Measurements from ENCODE around the gene CAMK2N1. TPM values are rescaled to one million over a fixed set of nuclear protein-coding genes. Genes with fewer than 3 reads are reported as not detected.

The CAMK2N1 gene
- total and polyA plus RNA-seq, 2 experiments from 2014 or later: 38.5 to 45.5 TPM

DNA sequence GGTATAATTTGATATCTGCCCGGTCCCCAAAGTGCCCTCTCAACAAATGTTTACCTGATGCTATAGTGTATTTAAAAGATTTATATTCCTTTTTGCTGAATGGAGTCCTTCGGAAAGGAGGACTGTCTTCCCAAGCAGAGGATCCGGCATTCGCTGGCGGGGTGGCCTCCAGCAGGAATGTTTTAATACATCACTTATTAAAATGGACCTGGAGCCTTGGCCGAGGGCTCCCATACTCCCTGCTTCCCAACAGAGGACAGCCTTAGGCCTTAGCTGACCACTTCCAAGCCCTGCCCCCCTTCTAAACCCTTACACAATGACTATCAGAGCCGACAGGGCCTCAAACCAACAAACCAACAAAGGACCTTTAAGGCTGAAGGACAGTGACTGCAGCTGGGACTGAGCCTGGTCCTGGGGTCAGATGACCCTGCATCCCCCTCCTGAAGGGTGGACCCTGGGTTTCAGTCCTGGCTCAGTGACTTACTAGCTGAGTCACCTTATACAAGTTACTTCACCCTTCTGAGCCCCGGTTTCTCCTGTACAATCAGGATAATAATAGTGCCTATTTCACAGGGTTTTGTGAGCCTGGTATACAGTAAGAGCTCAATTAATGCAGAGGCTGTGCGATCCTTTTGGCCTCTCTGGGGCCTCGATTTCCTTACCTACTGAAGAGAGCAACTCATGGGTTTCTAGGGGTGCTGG, 5.6 kb downstream of the CAMK2N1 start:
- Histone ChIP-seq H3K9me3 (ENCODE audit: low read depth) (no peaks in the 10 kb centered on the region), H3K4me3 (no peak overlapping the region), H2AFZ (no peak overlapping the region), H4K20me1 (ENCODE audit: insufficient read depth, poor library complexity, severe bottlenecking) (peaks cover 14% of the 10 kb centered on the region), H3K27ac (peak overlapping the region; percentile 95), H3K4me1 (ENCODE audit: insufficient read depth) (peaks cover 71% of the 10 kb centered on the region), H3K79me2 (peaks cover 45% of the 10 kb centered on the region), H3K4me2 (peak overlapping the region; percentile 95), H3K9me2 (replicated peaks; ENCODE audit: insufficient read depth) (no peaks in the 10 kb centered on the region), H3K36me3 (replicated peaks; ENCODE audit: insufficient read depth, low read depth) (no peaks in the 10 kb centered on the region), H3K27me3 (no peaks in the 10 kb centered on the region)
- DNase-seq (ENCODE audit: low spot score): peak; percentile 84
- TF ChIP-seq EZH2 (IDR thresholded peaks at IDR 0.05; ENCODE audit: borderline replicate concordance): no peak
- 59% methylated on average over 10 of the region's 10 CpGs for WGBS (ENCODE audit: low lambda C conversion rate, missing lambda C conversion rate)

GRCh38 chr1:20479840-20480239, 6.2 kb downstream of the CAMK2N1 start:
- Histone ChIP-seq H3K9me2 (replicated peaks; ENCODE audit: insufficient read depth) (no peaks in the 10 kb centered on the region), H3K27ac (peak overlapping the region; percentile 95), H3K36me3 (replicated peaks; ENCODE audit: insufficient read depth, low read depth) (no peaks in the 10 kb centered on the region), H3K27me3 (no peaks in the 10 kb centered on the region), H3K9me3 (ENCODE audit: low read depth) (no peaks in the 10 kb centered on the region), H4K20me1 (ENCODE audit: insufficient read depth, poor library complexity, severe bottlenecking) (peaks cover 14% of the 10 kb centered on the region), H3K4me1 (ENCODE audit: insufficient read depth) (peaks cover 76% of the 10 kb centered on the region), H3K4me2 (peak overlapping the region; percentile 72), H3K4me3 (no peak overlapping the region), H3K79me2 (peaks cover 42% of the 10 kb centered on the region), H2AFZ (no peak overlapping the region)
- 59% methylated on average over 4 of the region's 4 CpGs for WGBS (ENCODE audit: low lambda C conversion rate, missing lambda C conversion rate)
- DNase-seq (ENCODE audit: low spot score): no peak
- TF ChIP-seq CTCF (IDR thresholded peaks at IDR 0.05; ENCODE audit: poor library complexity) (no peak), EZH2phosphoT487 (IDR thresholded peaks at IDR 0.05; ENCODE audit: low read depth, severe bottlenecking, unreplicated experiment) (no peak), EZH2 (IDR thresholded peaks at IDR 0.05; ENCODE audit: borderline replicate concordance) (no peak)

GRCh38 chr1:20478057-20478635, 7.9 kb downstream of the CAMK2N1 start:
- no peaks in the 10 kb centered on the region for H3K9me3 ChIP-seq (ENCODE audit: low read depth)
- TF ChIP-seq CTCF (IDR thresholded peaks at IDR 0.05; ENCODE audit: poor library complexity) (no peak), EZH2phosphoT487 (IDR thresholded peaks at IDR 0.05; ENCODE audit: low read depth, severe bottlenecking, unreplicated experiment) (no peak), EZH2 (IDR thresholded peaks at IDR 0.05; ENCODE audit: borderline replicate concordance) (no peak)
- peaks cover 25% of the 10 kb centered on the region for H3K79me2 ChIP-seq
- peak overlapping the region; percentile 22 for H3K4me2 ChIP-seq
- peaks cover 77% of the 10 kb centered on the region for H3K4me1 ChIP-seq (ENCODE audit: insufficient read depth)
- H4K20me1 ChIP-seq (ENCODE audit: insufficient read depth, poor library complexity, severe bottlenecking): peaks cover 3% of the 10 kb centered on the region
- H3K9me2 ChIP-seq (replicated peaks; ENCODE audit: insufficient read depth): no peaks in the 10 kb centered on the region
- H3K27ac ChIP-seq: peak overlapping the region; percentile 95
- no peak overlapping the region for H3K4me3 ChIP-seq
- WGBS (ENCODE audit: low lambda C conversion rate, missing lambda C conversion rate): 80% methylated on average over 5 of the region's 5 CpGs
- no peaks in the 10 kb centered on the region for H3K36me3 ChIP-seq (replicated peaks; ENCODE audit: insufficient read depth, low read depth)
- DNase-seq (ENCODE audit: low spot score): no peak
- H2AFZ ChIP-seq: no peak overlapping the region
- no peaks in the 10 kb centered on the region for H3K27me3 ChIP-seq

DNA sequence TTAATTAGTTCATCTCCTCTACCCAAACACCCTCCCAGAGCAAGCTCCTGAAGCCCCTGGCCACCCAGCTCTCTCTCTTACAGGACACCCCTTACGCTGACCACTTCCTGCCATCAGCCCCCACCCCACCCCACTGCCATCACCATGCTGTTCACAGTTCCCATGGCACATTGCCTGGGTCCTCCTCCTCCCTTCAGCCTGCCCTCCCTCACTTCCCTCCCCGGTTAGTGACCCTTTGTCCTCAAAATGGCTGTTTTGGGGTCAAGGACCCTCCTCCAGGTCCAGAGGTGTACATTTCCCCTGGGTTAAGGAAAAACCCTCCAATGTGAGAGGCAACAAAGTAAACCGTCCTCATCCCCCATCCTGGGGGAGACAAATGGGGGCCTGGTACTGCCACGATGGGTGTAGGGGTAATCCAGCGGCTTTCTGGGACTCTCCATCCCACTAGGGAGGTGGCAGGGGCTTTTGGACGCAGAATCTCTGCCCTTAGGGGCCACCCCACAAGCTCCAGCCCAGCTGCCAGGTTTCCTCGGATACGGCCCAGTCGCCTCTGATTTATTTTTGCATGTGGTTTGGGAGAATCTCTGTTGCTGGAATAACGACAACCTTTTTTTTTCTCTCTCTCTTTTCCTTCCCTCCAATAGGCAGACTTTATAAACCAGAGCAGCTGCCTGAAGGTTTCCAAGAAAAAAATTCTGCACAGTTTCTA, 8.5 kb downstream of the CAMK2N1 start:
- 59% methylated on average over 10 of the region's 10 CpGs for WGBS (ENCODE audit: low lambda C conversion rate, missing lambda C conversion rate)
- Histone ChIP-seq H4K20me1 (ENCODE audit: insufficient read depth, poor library complexity, severe bottlenecking) (no peaks in the 10 kb centered on the region), H3K9me3 (ENCODE audit: low read depth) (no peaks in the 10 kb centered on the region), H3K27ac (peak overlapping the region; percentile 95), H3K4me1 (ENCODE audit: insufficient read depth) (peaks cover 71% of the 10 kb centered on the region), H2AFZ (no peak overlapping the region), H3K79me2 (peaks cover 18% of the 10 kb centered on the region), H3K36me3 (replicated peaks; ENCODE audit: insufficient read depth, low read depth) (no peaks in the 10 kb centered on the region), H3K9me2 (replicated peaks; ENCODE audit: insufficient read depth) (no peaks in the 10 kb centered on the region), H3K27me3 (no peaks in the 10 kb centered on the region), H3K4me3 (no peak overlapping the region), H3K4me2 (peak overlapping the region; percentile 71)
- TF ChIP-seq EZH2phosphoT487 (IDR thresholded peaks at IDR 0.05; ENCODE audit: low read depth, severe bottlenecking, unreplicated experiment): no peak
- no peak for TF ChIP-seq CTCF (IDR thresholded peaks at IDR 0.05; ENCODE audit: poor library complexity)
- TF ChIP-seq EZH2 (IDR thresholded peaks at IDR 0.05; ENCODE audit: borderline replicate concordance): no peak
- DNase-seq (ENCODE audit: low spot score): no peak
